Body of pancreas (tissue), 4 donors: Measurements from ENCODE around the gene DCHS1.

ENCODE experiments used
- POLR2A ChIP-seq, 3 donors: fragments of 450-650 bp; IDR thresholded peaks; one replicate each; pipeline ENCODE4 v1.6.1; 2016; ENCODE audit warnings: antibody characterized with exemption in 3 of 3, mild to moderate bottlenecking in 2 of 3
- TF ChIP-seq, protein P1 (sequence below), 7 experiments: fragments of 450-650 bp in 4 of 7; fragments of 200-600 bp in 3 of 7; sonication (generic) in 3 of 7; IDR thresholded peaks; one replicate each; pipeline ENCODE4 v1.5.1; 2016 to 2019; ENCODE audit warnings: antibody characterized with exemption in 7 of 7

DNA sequence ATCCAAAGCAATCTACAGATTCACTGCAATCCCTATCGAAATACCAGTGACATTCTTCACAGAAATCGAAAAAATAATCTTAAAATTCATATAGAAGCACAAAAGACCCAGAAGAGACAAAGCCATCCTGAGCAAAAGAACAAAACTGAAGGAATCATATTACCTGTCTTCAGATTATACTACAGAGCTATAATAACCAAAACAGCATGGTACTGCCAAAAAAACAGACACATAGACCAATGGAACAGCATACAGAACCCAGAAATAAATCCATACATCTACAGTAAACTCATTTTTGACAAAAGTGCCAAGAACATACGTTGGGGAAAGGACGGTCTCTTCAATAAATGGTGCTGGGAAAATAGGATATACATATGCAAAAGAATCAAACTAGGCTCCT lies 71.1 kb downstream of the DCHS1 start:
- TF ChIP-seq, protein P1, sequence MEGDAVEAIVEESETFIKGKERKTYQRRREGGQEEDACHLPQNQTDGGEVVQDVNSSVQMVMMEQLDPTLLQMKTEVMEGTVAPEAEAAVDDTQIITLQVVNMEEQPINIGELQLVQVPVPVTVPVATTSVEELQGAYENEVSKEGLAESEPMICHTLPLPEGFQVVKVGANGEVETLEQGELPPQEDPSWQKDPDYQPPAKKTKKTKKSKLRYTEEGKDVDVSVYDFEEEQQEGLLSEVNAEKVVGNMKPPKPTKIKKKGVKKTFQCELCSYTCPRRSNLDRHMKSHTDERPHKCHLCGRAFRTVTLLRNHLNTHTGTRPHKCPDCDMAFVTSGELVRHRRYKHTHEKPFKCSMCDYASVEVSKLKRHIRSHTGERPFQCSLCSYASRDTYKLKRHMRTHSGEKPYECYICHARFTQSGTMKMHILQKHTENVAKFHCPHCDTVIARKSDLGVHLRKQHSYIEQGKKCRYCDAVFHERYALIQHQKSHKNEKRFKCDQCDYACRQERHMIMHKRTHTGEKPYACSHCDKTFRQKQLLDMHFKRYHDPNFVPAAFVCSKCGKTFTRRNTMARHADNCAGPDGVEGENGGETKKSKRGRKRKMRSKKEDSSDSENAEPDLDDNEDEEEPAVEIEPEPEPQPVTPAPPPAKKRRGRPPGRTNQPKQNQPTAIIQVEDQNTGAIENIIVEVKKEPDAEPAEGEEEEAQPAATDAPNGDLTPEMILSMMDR (IDR thresholded peaks at IDR 0.05) = no peak
- TF ChIP-seq POLR2A (IDR thresholded peaks at IDR 0.05) = no peak
